CD4-positive, alpha-beta T cell treated with Interleukin-21 for 1 hour (primary cell): ENCODE measurements around the gene CSNK1G2.
"Not testable (repeated sequence)": the region's sequence is repeated elsewhere in the genome, so short reads cannot be mapped to it uniquely, and the experiment has no call there.

Experiments
- DNase-seq: peaks from one replicate; pipeline ENCODE4 v3.0.0-alpha.2; 2020

Gene CSNK1G2

DNA sequence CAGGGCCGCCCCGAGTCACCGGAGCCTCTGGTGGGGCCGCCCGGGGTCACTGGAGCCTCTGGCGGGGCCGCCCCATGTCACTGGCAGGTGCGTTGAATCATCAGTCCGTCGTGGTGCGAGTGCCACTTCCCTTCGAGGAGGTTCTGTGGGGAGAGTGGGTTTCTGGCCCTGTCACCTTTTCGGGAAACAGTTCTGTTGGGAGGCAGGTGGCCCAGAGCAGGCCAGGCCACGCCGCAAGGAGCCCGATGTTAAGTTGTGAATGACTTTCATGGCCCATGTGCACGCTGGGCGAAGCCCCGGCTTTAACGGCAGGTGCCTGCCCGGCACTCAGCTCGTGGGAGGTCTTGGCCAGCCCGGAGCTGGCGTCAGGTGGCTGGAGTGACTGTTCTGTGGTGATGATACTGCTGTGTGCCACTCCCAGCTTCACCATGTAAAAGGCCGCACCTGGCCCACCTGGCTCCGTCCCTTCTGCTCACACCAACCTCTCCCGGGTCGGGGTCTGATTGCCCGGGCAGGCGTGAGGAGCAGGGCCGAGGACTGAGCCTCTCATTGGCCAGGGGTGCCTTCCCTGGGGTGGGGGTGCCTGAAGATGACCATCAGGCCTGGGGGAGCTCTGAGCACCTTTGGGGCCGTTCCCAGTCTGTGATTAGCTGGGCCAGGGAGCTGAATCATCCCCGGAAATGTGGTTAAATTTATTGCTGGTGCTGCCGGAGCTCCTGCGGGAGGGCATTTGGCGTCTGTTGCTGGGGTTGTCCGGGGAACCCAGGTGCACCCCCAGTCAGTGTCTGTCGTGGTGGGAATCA lies 29.2 kb downstream of the CSNK1G2 start:
- no peak for DNase-seq

DNA sequence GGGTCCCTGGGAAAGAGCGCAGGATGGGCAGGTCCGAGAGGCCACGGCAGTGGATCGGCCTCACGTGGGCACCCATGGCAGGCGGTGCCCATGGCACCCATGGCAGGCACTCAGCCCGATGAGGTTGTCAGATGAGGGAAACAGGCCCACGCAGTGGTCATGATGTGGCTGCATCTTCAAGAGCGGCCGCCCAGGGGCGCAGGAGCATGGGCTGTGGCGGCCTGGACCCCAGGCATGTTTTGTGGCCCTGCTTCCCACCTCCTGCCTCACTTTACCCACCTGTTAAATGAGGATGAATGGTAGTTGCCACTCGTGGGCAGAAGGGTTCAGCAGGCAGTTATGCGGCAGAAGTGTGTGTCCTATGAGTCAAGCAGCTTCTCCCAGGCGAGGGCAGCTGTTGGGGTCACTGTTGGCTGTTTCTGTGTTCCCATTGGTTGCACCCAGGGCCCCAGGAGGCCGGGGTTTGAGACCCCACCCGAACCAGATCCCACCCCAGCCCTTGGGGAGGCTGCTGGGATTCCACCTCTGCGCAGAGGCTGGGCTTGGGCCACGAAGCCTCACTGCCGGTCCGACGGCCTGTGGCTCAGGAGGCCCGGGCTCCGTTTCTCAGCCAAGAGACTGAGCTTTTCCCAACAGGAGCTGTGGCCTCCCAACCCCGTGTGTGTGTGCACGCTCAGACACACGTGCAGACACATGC lies 30.0 kb downstream of the CSNK1G2 start:
- DNase-seq = no peak

DNA sequence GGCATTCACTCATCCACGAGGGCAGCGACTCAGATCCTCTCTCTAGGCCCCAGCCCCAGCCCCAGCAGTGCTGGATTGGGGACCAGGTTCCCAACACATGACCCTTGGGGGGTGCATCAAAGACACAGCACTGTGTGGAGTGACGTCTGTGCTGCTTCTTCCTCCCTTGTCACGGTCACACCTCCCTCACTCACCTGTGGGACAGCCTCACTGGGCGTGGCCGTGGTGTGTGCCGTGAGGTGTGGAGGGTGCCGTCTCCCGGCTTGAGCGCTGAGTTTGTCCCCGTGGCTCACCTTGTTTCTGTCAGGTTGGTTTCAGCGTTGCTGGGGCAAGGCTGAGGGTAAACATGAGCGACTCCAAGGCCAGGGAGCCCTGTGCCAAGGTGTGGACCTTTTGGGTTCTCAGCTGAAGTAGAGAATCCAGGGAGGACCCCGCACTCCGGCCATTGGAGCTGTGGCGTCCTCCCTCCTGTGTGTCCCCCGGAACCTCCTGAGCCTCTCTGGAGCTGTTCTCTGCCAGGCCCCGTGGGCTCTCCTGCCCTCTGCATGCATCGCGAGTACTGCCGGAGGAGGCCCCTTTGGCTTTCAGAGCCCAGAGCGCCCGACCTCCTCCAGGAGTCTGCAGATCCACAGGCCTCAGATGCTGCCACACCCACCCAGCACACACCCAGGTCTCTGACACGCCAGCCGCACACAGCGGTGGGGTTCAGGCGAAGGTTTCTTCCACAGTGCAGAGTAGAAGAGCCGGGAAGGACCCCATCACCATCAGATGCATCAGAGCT lies 33.6 kb downstream of the CSNK1G2 start:
- no peak for DNase-seq

DNA sequence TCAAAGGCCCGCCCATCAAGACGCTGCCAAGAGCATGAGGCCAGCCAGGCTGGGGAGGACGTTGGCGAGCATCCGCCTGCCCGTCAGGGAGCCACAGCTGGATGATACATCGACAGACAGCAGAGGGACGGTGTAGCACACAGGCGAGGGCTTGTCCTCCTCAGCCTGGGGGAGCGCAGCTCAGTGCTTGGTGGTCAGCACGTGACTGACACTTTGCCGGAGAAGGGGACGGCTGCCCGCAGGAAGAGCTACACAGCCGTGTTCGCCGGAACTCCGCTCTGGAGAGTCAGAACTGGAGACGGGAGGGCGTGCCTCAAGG lies 34.1 kb downstream of the CSNK1G2 start:
- DNase-seq = no peak

DNA sequence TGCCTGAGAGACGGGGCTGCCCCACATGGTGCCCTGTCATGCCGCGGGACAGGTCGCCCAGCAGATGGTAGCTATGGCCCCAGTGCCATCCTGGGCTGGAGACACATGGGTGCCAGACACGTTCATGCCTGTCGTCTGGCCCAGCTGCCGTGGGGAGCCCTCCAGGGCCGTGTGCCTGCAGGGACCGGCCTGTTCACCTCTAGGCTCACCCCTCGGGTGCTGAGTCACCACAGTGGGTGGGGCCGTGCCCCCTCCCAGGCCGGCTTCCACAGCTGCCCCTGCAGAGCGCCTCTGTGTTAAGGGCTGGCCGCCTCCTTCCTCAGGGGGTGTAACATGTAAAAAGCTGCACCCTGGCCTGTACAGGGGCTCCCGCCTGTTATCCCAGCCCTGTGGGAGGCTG lies 36.1 kb downstream of the CSNK1G2 start:
- DNase-seq = no peak

DNA sequence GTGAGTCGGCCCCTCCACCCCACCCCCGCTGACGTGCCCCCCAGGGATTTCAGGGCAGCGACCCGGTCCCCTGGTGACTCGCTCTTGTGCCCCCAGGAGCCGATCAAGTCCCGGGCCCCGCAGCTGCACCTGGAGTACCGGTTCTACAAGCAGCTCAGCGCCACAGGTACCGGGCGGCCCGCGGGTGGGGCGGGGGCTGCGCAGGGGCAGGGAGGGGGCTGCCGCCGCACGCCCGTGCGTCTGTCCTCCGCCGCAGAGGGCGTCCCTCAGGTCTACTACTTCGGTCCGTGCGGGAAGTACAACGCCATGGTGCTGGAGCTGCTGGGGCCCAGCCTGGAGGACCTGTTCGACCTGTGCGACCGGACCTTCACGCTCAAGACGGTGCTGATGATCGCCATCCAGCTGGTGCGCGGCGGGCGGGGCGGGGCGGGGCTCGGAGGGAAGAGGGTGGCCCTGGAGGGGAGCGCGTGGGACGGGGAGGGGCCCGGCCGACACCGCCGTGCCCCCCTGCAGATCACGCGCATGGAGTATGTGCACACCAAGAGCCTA lies 37.4 kb downstream of the CSNK1G2 start:
- no peak for DNase-seq

DNA sequence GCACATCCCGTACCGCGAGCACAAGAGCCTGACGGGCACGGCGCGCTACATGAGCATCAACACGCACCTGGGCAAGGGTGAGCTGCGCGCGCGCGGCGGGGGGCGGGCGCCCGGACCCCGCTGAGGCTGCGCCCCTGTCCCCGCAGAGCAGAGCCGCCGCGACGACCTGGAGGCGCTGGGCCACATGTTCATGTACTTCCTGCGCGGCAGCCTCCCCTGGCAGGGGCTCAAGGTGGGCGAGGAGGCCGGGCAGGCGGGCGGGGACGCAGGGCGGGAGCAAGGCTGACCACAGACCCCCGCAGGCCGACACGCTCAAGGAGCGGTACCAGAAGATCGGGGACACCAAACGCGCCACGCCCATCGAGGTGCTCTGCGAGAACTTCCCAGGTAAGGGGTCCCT lies 38.0 kb downstream of the CSNK1G2 start:
- DNase-seq = no peak

DNA sequence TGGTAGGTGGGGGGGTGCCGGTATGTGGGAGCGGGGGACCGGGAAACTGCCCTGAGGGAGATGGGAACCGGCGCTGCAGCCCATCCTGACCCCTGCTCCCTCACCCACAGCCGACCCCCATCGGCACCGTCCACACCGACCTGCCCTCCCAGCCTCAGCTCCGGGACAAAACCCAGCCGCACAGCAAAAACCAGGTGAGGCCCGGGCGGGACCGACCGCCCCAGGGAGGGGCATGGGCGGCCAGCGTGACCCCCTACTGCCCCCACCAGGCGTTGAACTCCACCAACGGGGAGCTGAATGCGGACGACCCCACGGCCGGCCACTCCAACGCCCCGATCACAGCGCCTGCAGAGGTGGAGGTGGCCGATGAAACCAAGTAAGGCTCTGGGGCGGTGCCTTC lies 38.7 kb downstream of the CSNK1G2 start:
- no peak for DNase-seq

DNA sequence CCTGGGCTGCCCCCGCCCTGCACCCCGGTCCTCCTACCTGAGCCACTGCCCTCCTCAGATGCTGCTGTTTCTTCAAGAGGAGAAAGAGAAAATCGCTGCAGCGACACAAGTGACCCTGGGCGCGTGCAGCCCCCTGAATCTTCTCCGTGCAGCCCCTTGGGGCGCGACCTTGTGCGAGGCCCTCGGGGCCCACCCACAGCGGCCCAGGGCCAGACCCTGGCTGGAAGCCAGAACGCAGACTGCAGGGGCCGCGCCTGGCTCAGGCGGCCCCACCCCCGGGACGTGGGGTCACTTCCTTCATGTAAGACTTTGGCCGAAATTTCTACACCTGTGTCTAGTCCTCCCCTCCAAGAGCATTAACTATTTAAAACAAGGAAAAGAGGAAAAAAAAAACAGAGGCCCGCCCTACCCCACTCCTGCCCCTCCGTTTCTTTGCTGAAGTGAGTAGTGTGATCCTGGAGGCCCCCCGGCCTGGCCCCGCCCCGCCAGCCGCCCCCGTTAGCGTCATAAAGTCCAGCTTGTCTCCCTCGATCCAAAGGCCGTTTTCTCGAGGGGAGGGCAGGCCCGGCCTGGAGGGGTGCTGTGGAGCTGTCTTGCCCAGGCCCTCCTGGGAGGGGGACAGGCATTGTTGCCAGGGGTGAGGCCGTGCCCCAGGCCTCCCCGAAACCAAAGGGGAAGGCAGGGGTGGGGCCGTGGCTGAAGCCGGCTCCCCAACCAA lies 39.3 kb downstream of the CSNK1G2 start:
- no peak for DNase-seq

DNA sequence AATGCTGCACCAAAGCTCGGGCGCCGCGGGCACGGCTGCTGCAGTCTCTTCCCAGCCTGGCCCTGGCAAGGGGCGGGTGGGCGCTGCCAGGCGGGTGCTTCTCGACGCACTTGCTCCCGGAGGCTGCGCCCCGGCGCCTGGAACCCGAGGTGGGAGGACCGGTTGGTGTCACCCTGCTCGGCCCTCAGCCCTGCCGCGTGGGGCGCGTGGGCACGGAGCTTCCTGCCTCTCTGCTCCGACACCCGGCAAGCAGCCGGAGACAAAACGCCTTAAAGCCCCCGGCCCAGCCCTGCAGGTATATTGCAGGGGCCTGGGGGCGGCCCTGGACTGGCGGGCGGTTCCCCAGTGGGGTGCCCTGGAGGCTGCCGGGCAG lies 39.8 kb downstream of the CSNK1G2 start:
- no peak for DNase-seq

DNA sequence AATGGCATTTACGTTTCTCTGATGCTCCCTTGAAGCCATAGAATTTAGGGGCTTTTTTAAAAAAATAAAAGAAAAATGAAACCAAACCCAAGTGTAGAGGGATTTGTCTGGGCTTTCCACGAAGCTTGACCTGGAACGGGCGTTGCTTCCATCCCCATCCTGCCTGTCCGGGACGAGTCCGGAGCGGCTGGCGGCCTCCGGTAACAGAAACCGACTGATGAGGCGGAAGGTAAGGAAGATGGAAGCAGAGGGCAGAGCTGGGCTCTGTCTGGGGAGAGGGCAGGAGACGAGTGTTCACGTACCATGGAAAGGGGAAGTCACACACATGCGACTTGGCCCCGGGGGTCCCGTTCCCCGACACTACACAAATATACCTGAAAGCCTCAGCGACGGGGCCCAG lies 40.3 kb downstream of the CSNK1G2 start:
- DNase-seq = no peak

DNA sequence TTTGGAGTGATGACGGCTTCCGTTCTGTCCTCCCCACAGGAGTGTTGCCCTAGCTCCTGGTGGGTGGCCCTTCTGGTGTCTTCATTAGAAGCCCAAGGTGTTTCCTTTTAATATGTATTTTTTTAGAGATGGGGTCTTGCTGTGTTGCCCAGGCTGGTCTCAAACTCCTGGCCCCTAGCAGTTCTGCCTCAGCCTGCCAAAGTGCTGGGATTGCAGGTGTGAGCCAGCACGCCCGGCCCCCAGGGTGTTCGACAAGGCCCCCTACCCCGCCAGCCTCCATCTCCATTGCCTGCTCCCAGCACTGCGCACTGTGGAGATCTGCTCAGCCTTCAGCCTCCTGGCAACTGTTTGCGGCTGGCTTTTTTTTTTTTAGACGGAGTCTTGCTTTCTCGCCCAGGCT lies 43.4 kb downstream of the CSNK1G2 start:
- no peak for DNase-seq

DNA sequence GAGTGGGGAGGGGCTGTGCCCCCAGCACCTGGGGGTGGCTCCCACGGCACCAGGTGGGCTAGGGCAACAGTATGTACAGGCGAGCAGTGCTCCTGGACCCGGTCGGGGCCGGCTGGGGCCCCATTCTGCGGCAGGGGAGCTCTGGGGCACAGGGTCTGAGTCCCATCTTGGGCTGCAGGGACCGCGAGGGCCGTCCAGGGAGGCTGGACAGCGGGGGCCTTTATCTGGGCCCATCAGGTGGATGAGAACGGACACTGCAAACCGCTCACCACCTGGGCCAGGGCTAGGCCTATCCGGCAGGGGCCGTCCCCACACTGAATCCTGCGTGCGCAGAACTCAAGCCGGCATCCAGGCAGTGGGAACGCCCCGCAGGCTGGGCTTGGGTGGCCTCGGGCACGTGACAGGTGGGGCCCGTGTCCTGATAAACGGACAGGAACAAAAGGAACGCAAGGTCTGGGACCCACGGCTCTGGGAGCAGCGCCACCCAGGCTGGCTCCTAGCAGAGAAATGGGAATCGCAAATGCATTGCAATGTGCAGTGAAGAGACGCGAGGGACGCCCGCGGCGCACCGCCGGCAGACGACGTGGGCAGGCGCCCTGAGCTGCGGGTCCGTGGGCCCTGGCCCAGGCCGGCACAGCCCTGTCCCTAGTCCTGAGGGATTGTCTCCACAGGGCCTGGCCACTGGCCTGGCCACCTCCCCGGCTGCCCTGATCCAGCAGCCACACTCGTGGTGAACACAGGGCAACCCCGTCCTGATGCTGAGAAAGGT lies 44.8 kb downstream of the CSNK1G2 start:
- no peak for DNase-seq

DNA sequence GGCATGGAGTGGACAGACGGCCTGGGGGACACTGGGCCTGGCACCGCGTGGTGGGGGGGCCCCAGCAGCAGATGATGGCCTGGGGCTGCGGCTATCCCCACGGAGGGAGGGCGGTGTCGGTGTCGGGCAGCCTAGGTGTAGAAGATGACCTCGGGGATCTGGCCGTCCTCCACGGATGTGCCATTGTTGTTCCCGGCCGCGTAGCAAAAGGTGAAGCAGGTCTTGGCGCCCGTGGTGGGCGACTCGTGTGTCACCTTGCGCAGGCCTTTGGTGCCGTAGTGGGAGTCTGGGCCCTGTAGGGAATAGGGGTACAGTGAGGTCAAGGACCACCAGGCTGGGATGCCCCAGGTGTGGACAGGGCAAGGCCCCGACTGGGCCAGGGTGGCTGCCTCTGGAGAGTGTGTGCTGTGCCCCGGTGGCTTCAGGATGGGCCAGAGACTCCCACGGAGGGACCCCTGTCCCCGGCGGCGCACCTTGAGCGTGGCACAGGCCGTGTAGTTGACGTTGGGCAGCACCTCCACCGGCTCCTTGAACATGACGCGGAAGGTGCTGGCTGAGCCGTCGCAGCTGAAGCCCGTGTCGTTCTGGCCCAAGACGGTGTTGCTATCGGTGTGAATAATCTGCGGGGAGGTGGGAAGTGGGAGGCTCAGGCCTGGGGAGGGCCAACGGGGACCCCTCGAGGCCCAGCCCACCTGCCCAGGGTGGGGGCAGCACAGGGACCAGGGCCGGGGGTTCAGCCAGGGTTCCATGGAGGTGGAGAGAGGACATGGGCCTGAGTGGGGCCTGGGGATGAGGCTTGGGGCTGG lies 45.6 kb downstream of the CSNK1G2 start:
- no peak for DNase-seq

DNA sequence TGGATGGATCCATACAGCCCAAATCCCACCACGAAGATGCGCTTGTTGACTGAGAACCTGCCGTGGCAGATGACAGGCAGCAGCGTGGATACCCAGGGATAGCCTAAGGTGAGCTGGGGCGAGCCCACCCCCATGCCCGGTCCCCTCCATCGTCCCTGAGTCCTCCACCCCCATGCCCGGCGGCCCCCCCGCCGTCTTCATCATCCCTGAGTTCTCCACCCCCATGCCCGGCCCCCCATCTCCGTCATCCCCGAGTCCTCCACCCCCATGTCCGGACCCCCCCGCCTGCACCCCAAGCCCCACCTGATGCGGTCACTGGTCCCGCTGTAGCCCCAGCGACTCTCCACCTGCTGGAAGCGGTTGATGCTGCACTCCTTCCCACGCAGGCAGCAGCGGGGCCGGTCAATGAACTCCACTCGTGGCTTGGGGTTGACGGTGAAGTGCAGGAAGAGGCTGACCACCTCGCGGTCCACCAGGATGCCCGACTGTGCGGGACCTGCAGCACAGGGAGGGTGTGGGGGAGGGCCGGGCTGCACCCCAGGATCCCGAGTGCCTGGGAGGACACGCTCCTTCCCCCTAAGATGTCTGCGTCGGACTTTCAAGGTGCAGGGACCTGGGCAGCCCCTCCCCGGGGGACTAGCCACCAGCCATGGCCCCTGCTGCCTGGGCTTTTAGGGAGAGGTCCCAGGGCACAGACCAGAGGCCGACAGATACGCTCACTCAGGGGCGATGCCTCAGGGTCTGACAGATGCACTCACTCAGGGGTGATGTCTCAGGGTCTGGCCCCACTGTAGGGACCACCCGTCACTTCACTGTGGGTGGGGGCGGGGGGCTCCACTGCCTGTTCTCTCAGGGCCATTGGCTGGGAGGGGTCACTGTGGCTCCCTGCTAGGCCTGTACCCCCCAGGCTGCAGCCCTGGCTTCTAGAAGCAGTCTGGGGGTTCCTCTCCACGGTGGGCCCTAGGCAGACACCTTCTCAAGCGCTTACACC lies 46.5 kb downstream of the CSNK1G2 start:
- no peak for DNase-seq

DNA sequence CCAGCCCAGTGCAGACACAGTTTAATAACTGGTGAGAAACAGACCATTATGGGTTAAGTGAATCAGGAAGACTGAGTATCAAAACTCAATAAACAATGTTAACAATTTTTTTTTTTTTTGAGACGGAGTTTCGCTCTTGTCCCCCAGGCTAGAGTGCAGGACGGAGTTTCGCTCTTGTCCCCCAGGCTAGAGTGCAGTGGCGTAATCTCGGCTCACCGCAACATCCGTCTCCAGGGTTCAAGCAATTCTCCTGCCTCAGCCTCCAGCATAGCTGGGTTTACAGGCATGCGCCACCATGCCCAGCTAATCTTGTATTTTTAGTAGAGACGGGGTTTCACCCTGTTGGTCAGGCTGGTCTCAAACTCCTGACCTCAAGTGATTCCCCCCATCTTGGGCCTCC lies 47.5 kb downstream of the CSNK1G2 start:
- not testable (repeated sequence) for DNase-seq

DNA sequence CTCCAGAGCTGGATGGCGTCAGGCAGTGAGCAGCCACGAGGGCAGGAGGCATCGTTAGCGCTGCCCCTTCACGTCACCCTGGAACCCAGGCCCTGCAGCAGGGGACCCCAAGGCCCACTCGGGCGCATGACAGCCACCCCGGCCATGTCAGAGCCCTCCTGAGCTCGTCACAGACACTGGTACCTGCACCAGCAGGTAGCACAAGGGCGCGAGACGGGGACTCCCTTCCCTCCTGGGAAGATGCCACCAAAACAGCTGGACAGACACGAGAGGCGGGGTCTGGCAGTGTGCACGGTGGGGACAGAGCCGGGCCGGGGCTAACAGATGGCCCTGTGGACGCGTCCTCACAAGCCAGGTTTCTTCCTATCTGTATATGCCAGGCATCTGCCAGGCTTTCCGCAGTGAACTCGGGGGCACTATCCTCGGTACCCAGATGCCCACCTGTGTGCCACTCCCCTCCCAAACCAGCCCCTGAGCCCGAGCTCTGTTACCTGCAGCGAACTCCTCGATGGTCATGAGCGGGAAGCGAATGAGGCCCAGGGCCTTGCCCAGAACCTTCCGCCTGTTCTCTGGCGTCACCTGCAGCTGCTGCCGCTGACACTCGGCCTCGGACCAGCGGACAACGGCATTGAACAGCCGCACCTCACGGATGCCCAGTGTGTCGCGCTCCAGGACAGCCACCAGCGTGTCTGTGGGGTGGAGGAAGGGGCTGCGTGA lies 48.7 kb downstream of the CSNK1G2 start:
- DNase-seq = no peak

DNA sequence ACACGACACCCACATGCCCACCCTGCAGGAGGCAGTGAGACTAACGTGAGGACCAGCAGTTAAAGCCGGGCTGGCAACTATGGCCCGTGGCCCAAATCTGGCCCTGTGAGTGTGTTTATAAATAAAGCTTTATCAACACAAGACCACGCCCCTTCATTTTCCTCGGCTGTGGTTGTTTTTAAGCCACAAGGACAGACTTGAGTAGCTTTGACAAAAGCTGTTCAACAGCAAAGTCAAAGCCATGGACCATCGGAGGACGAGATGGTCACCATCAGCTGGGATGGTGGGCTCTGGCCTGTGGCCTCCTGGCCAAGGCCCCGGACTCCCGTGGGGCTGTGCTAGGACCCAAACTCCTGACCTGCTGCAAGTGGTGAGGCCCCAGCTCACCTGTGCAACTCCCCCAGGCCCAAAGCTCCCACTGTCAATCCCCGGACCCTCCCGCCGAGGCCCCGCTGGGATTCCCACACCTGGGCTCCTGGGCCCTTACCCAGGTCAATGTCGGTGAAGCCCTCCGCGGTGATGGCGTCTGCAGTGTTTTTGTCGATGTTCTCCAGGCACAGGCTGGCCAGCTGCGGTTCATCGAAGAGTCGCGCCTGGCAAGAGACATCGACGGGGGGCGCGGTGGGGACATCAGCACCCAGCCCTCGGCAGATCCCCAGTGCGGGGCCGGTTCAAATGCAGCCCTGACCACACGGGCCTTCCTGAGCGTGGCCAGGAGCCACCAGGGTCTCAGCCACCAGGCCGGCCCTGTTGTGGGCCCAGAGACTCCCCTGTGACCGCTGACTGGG lies 49.5 kb downstream of the CSNK1G2 start:
- no peak for DNase-seq
